Smooth muscle cell (in vitro differentiated cells): ENCODE data around the gene SETD9. TPM values are rescaled to one million over a fixed set of nuclear protein-coding genes. Genes with fewer than 3 reads are reported as not detected.

ENCODE experiments used
- DNase-seq: peaks from one replicate; lab custom pipeline; 2025; ENCODE audit not compliant: unreplicated experiment; lab: John Stamatoyannopoulos, UW
- H2AFZ ChIP-seq: fragments of 200-600 bp; sonication (generic); 2 replicates; pipeline ENCODE4 v1.6.0; 2016; ENCODE audit warnings: antibody characterized with exemption, low read depth, mild to moderate bottlenecking
- H3F3A ChIP-seq: fragments of 200-600 bp; sonication (generic); 2 replicates; pipeline ENCODE4 v1.6.0; 2017; ENCODE audit warnings: antibody characterized with exemption, low read depth
- H3K27ac ChIP-seq: fragments of 200-600 bp; sonication (generic); 2 replicates; pipeline ENCODE4 v1.5.1; 2016; ENCODE audit warnings: low read depth, mild to moderate bottlenecking
- H3K27me3 ChIP-seq: fragments of 200-600 bp; sonication (generic); 2 replicates; pipeline ENCODE4 v1.6.1; 2016; ENCODE audit warnings: low read depth, mild to moderate bottlenecking
- H3K36me3 ChIP-seq: fragments of 200-600 bp; sonication (generic); 2 replicates; pipeline ENCODE4 v1.5.1; 2016; ENCODE audit warnings: low read depth
- H3K4me1 ChIP-seq: fragments of 200-600 bp; sonication (generic); 2 replicates; pipeline ENCODE4 v1.5.1; 2016; ENCODE audit warnings: low read depth
- H3K4me2 ChIP-seq: fragments of 200-600 bp; sonication (generic); 2 replicates; pipeline ENCODE4 v1.6.0; 2016; ENCODE audit warnings: mild to moderate bottlenecking
- H3K4me3 ChIP-seq: fragments of 200-600 bp; sonication (generic); 2 replicates; pipeline ENCODE4 v1.5.1; 2016; ENCODE audit warnings: mild to moderate bottlenecking
- H3K79me2 ChIP-seq: fragments of 200-600 bp; sonication (generic); 2 replicates; pipeline ENCODE4 v1.6.0; 2016; ENCODE audit warnings: low read depth, mild to moderate bottlenecking
- H3K9ac ChIP-seq: fragments of 200-600 bp; sonication (generic); 2 replicates; pipeline ENCODE4 v1.6.0; 2016; ENCODE audit warnings: low read depth
- H3K9me3 ChIP-seq: fragments of 200-600 bp; sonication (generic); replicated peaks from 2 replicates; pipeline ENCODE4 v1.5.1; 2016; ENCODE audit warnings: low read depth
- H4K20me1 ChIP-seq: fragments of 200-600 bp; sonication (generic); 2 replicates; pipeline ENCODE4 v1.6.0; 2016; ENCODE audit warnings: low read depth
- CTCF ChIP-seq: fragments of 200-600 bp; sonication (generic); IDR thresholded peaks from 2 replicates; pipeline ENCODE4 v1.5.1; 2017; ENCODE audit warnings: borderline replicate concordance, mild to moderate bottlenecking, antibody characterized with exemption; ENCODE audit not compliant: insufficient read depth, poor library complexity, severe bottlenecking
- WGBS: methylation state at CpG from one replicate; pipeline ENCODE4 v1.1.7; 2016; ENCODE audit warnings: low lambda C conversion rate; 5-methylcytosine and 5-hydroxymethylcytosine counted together
- polyA plus RNA-seq: library from polyadenylated mRNA; unstranded; fragments of >200 nt; fragmentation: Nextera tagmentation; extraction: Ambion mirVana; gene quantifications from 2 replicates; pipeline ENCODE4 v1.2.1, GENCODE V29; 2016
- total RNA-seq: library from RNA; depleted of rRNA; stranded (reverse); fragments of >200 nt; gene quantifications from 2 replicates; pipeline ENCODE4 v1.2.3, GENCODE V29; 2014

SETD9 gene
- total and polyA plus RNA-seq, 2 experiments from 2014 or later, result 8.6 to 19.8 TPM

DNA sequence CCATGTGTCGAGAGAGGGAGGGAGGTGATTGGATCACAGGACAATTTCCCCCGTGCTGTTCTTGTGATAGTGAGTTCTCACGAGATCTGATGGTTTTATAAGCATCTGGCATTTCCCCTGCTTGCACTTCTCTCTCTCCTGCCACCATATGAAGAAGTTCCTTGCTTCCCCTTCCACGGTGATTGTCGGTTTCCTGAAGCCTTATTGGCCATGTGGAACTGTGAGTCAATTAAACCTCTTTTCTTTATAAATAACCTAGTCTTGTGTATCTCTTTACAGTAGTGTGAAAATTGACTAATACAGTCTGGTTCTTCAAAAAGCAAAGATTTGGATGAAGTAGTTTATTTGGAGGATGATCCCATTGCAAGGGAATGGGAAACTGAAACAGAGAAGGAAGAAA, 53.9 kb downstream of the SETD9 start:
- Histone ChIP-seq H3K79me2 (no peaks in the 10 kb centered on the region), H3K9ac (no peak overlapping the region), H3K9me3 (no peaks in the 10 kb centered on the region), H3K36me3 (no peaks in the 10 kb centered on the region), H4K20me1 (no peaks in the 10 kb centered on the region), H2AFZ (no peak overlapping the region), H3K27me3 (no peaks in the 10 kb centered on the region), H3K4me1 (no peaks in the 10 kb centered on the region), H3K27ac (no peak overlapping the region), H3K4me3 (no peak overlapping the region), H3F3A (no peaks in the 10 kb centered on the region), H3K4me2 (no peak overlapping the region)
- WGBS, result 69% methylated on average over 5 of the region's 5 CpGs
- TF ChIP-seq CTCF, result no peak
- DNase-seq, result no peak

DNA sequence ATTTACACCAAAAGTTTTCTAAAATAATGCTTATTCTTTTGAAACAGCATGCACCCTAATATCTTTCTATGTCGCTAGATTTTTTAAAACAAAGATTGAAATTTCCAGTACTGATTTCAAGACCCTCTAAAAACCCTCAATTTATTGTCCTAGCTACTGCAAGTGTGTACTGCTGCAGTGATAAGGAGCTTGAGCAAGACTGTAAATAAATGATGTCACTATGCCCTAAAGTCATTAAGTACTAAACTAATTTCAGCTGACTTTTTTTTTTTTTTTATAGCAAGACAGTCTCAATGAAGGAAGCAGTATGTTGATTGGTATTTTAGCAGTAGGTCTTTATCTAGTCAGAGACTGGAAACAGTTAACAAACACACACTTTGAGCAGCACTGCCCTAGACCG, 54.8 kb downstream of the SETD9 start:
- Histone ChIP-seq H3K27ac (no peak overlapping the region), H4K20me1 (no peaks in the 10 kb centered on the region), H3K9me3 (no peaks in the 10 kb centered on the region), H3K9ac (no peak overlapping the region), H3K4me1 (no peaks in the 10 kb centered on the region), H3K4me3 (no peak overlapping the region), H3K4me2 (no peak overlapping the region), H3K27me3 (no peaks in the 10 kb centered on the region), H3K36me3 (no peaks in the 10 kb centered on the region), H3F3A (no peaks in the 10 kb centered on the region), H2AFZ (no peak overlapping the region), H3K79me2 (no peaks in the 10 kb centered on the region)
- no peak for TF ChIP-seq CTCF
- WGBS, result 53% methylated on average over 2 of the region's 2 CpGs
- DNase-seq, result no peak

Other genes with a start within 250 kb of the SETD9 start
- 30.1 and 31.2 TPM in 2 replicates for gene MAP3K1, start 94.0 kb upstream of the SETD9 start, total RNA-seq
- 5.6 and 11.2 TPM in 2 replicates for gene MAP3K1, start 94.0 kb upstream of the SETD9 start, polyA plus RNA-seq
- 23.4 and 24.5 TPM in 2 replicates for gene MIER3, start 42.5 kb downstream of the SETD9 start, total RNA-seq
- 4.1 and 5.5 TPM in 2 replicates for gene MIER3, start 42.5 kb downstream of the SETD9 start, polyA plus RNA-seq